GM12878 (cell line): Measurements from ENCODE around the gene VGLL4. TPM values are rescaled to one million over a fixed set of nuclear protein-coding genes. Genes with fewer than 3 reads are reported as not detected.

Experiments
- ATAC-seq: fragments of 200-7000 bp; cut with Tn5 transposase; 3 replicates; pipeline ENCODE4 v1.9.1; 2020; ENCODE audit warnings: mild to moderate bottlenecking, moderate library complexity
- BruUV-seq: library from RNA; stranded (reverse); fragments of 400-500 nt; replicated peaks from 2 replicates; lab custom pipeline; 2021; lab: Mats Ljungman, UMichigan
- CTCF ChIA-PET: fragments of 300-600 bp; sonication (Branson Sonifier 250); formaldehyde crosslinking; extraction: SDS; loops from one replicate; lab custom pipeline; 2021; ENCODE audit warnings: inconsistent platforms; lab: Yijun Ruan, JAX
- POLR2A ChIA-PET: fragments of 350-600 bp; formaldehyde crosslinking; extraction: SDS; loops from one replicate; lab custom pipeline; 2021; ENCODE audit warnings: inconsistent platforms; lab: Charles Lee
- RAD21 ChIA-PET: fragments of 300-600 bp; sonication (Branson Sonifier 250); formaldehyde crosslinking; loops from one replicate; lab custom pipeline; 2023; ENCODE audit warnings: antibody characterized with exemption; ENCODE audit not compliant: unreplicated experiment; lab: Charles Lee
- SMC1A ChIA-PET: fragments of 300-600 bp; sonication (Branson Sonifier 250); formaldehyde crosslinking; loops from one replicate; lab custom pipeline; 2023; ENCODE audit not compliant: unreplicated experiment, uncharacterized antibody; lab: Charles Lee
- DNase-seq: peaks from one replicate; pipeline ENCODE4 v3.0.0-alpha.2; 2011; ENCODE audit warnings: low read depth, low spot score
- FAIRE-seq: peaks from 3 replicates; lab custom pipeline; 2011; peaks lifted over from hg19 to GRCh38; lab: Jason Lieb, UNC
- H2AFZ ChIP-seq: 2 replicates; pipeline ENCODE4 v1.6.0; 2011; ENCODE audit warnings: low read depth, low read length, control low read depth; ENCODE audit not compliant: control insufficient read depth
- H3K27ac ChIP-seq: 2 replicates; pipeline ENCODE4 v1.5.1; 2011; ENCODE audit warnings: control low read depth; ENCODE audit not compliant: control insufficient read depth, insufficient read depth
- H3K27me3 ChIP-seq, 2 experiments: replicated peaks in 1 of 2; 2 replicates each; pipeline versions ENCODE4 v1.6.0 to v1.6.1; 2011; ENCODE audit warnings: low read length in 1 of 2; ENCODE audit not compliant: control insufficient read depth in 2 of 2, insufficient read depth in 2 of 2
- H3K36me3 ChIP-seq, 2 experiments: 2 replicates each; pipeline ENCODE4 v1.5.1; 2011; ENCODE audit warnings: low read length in 1 of 2; ENCODE audit not compliant: control insufficient read depth in 2 of 2, insufficient read depth in 2 of 2
- H3K4me1 ChIP-seq: 2 replicates; pipeline ENCODE4 v1.6.1; 2011; ENCODE audit warnings: mild to moderate bottlenecking, low read length, moderate library complexity, mixed read lengths; ENCODE audit not compliant: control insufficient read depth, insufficient read depth
- H3K4me2 ChIP-seq: 2 replicates; pipeline ENCODE4 v1.6.0; 2011; ENCODE audit warnings: control low read depth; ENCODE audit not compliant: control insufficient read depth, insufficient read depth
- H3K4me3 ChIP-seq: fragments of 200-600 bp; sonication (generic); 2 replicates; pipeline ENCODE4 v1.5.1; 2016
- H3K79me2 ChIP-seq: 2 replicates; pipeline ENCODE4 v1.6.0; 2011; ENCODE audit warnings: low read length; ENCODE audit not compliant: control insufficient read depth, insufficient read depth
- H3K9ac ChIP-seq: 2 replicates; pipeline ENCODE4 v1.8.0; 2011; ENCODE audit warnings: low read length, control low read depth, mixed read lengths; ENCODE audit not compliant: control insufficient read depth, insufficient read depth
- H3K9me3 ChIP-seq: replicated peaks from 3 replicates; pipeline ENCODE4 v1.5.1; 2011; ENCODE audit warnings: mild to moderate bottlenecking, low read length; ENCODE audit not compliant: control insufficient read depth, insufficient read depth
- H4K20me1 ChIP-seq: 2 replicates; pipeline ENCODE4 v1.6.0; 2011; ENCODE audit not compliant: control insufficient read depth, insufficient read depth
- CEBPB ChIP-seq, 2 experiments: fragments of 150-350 bp in 1 of 2; IDR thresholded peaks; 2 replicates each; pipeline ENCODE4 v1.6.1; 2012 to 2014; ENCODE audit warnings: low read depth in 2 of 2, low read length in 2 of 2, borderline replicate concordance in 1 of 2, inconsistent platforms in 1 of 2
- ESRRA ChIP-seq: IDR thresholded peaks from 2 replicates; pipeline ENCODE4 v1.6.1; 2012; ENCODE audit warnings: mild to moderate bottlenecking, low read length, improper control_type of control experiment
- JUND ChIP-seq: IDR thresholded peaks from 2 replicates; pipeline ENCODE4 v1.6.1; 2012; ENCODE audit warnings: low read depth, mild to moderate bottlenecking, low read length, improper control_type of control experiment, moderate library complexity
- MEF2B ChIP-seq: fragments of 450-650 bp; IDR thresholded peaks from 2 replicates; pipeline ENCODE4 v1.6.1; 2018; ENCODE audit warnings: mild to moderate bottlenecking, moderate library complexity; ENCODE audit not compliant: partially characterized antibody, poor library complexity, severe bottlenecking
- MYC ChIP-seq: IDR thresholded peaks from 2 replicates; pipeline ENCODE4 v1.6.1; 2011; ENCODE audit warnings: mild to moderate bottlenecking, low read length, moderate library complexity, inconsistent platforms; ENCODE audit not compliant: insufficient read depth, insufficient replicate concordance, insufficient read length, severe bottlenecking
- NR2C2 ChIP-seq: IDR thresholded peaks from 2 replicates; pipeline ENCODE4 v1.6.1; 2011; ENCODE audit warnings: borderline replicate concordance, low read depth; ENCODE audit not compliant: control insufficient read depth, insufficient read length
- PAX8 ChIP-seq: fragments of 450-650 bp; IDR thresholded peaks from 2 replicates; pipeline ENCODE4 v1.6.1; 2017; ENCODE audit warnings: mild to moderate bottlenecking, moderate library complexity
- POU2F2 ChIP-seq: IDR thresholded peaks from 3 replicates; pipeline ENCODE4 v1.6.1; 2011; ENCODE audit warnings: low read depth, mild to moderate bottlenecking, low read length, borderline replicate concordance
- PRDM15 ChIP-seq: fragments of 450-650 bp; formaldehyde crosslinking; IDR thresholded peaks from 2 replicates; pipeline ENCODE4 v1.4.0; 2020; ENCODE audit warnings: mild to moderate bottlenecking, moderate library complexity
- ZNF207 ChIP-seq: fragments of 450-650 bp; IDR thresholded peaks from 2 replicates; pipeline ENCODE4 v1.6.1; 2014; ENCODE audit warnings: antibody characterized with exemption, mild to moderate bottlenecking, borderline replicate concordance
- ZNF217 ChIP-seq: fragments of 450-650 bp; IDR thresholded peaks from 2 replicates; pipeline ENCODE4 v1.6.1; 2017; ENCODE audit warnings: antibody characterized with exemption, mild to moderate bottlenecking
- WGBS: methylation state at CpG from one replicate; pipeline ENCODE4 v1.1.6; 2016; ENCODE audit warnings: low lambda C conversion rate; ENCODE audit not compliant: insufficient replicate concordance, insufficient coverage; ENCODE audit errors: missing lambda C conversion rate; 5-methylcytosine and 5-hydroxymethylcytosine counted together
- in situ Hi-C: fragments of 300-500 bp; cut with MboI; formaldehyde crosslinking; loops from 9 replicates; pipeline ENCODE4 v1.14.3; 2018; ENCODE audit warnings: mixed read lengths
- intact Hi-C: fragments of 100-400 bp; cut with micrococcal nuclease; formaldehyde crosslinking; loops from one replicate; pipeline ENCODE4 v1.14.2; 2022; ENCODE audit not compliant: unreplicated experiment
- polyA plus RNA-seq, 11 experiments: library from polyadenylated mRNA; depleted of rRNA in 4 of 11; unstranded in 6 of 11; stranded (reverse) in 5 of 11; fragments of >200 nt; fragmentation: Nextera tagmentation in 4 of 11; fragmentation: Illumina TruSeq in 1 of 11; extraction: Ambion mirVana in 4 of 11; extraction: Trizol in 1 of 11; gene quantifications; 1 replicate in 1 of 11; 2 replicates in 10 of 11; pipeline versions ENCODE4 v1.2.1 to v1.2.3, GENCODE V29; 2011 to 2016; ENCODE audit warnings: inconsistent platforms in 2 of 11, missing spikeins in 2 of 11, low read depth in 1 of 11
- total RNA-seq, 4 experiments: library from RNA; depleted of rRNA in 3 of 4; stranded (reverse); fragments of >200 nt in 3 of 4; fragmentation: Illumina TruSeq in 1 of 4; extraction: Trizol in 1 of 4; gene quantifications; 2 replicates each; pipeline versions ENCODE4 v1.2.1 to v1.2.3, GENCODE V29; 2013 to 2021

Gene VGLL4
- total and polyA plus RNA-seq, 10 of the 15 experiments (the other 5 are each of a cell fraction or from before 2014, with no cell fraction given) = 0.44 to 38.1 (median 16.1) TPM

DNA sequence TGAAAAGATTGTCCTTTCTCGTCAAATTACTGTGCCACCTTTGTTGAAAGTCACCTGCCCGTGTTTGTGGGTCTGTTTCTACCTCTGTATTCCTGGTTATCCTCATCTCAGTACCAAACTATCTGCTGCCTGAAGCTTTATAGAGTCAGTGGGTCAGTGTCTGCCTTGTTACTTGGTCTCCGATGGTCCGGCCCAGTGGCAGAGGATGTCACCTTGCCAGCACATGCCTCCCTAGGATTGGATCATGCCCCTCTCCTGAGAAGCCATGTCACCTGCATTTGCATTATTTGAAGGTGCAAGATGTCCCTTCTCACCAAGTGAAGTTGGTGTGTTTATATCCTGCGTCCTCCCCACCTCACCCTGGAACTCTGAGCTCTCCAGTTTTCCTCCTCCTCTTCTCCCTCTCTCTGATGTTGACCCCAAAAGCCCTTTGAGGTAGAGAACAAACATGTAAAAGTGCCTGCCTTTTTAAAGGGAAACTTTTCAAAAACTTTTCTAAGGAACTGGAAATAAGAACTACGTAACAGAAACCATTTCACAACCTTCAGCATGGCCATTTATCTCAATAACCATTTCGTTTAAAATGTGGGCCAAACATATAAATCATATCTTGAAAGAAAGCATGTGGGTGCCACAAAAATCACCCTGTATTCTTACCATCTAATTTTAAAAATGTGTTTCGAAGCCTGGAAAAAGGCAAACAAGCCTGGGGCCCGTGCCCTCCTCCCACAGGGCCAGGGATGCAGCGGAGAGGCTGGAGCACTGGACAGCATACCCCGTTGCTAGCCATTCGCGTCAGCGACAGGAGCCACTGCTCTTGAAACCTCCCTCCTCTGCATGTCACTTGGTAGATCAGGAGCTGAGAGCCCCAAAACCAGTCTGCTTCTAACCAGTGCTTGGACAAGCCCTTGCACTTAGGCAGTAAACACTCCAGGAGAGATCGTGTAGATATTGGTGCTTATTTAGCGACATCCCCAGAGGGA, 102.1 kb downstream of the VGLL4 start:
- no peak overlapping the region for H2AFZ ChIP-seq
- in situ Hi-C loops (no loop called here), intact Hi-C loops (no loop called here)
- CTCF ChIA-PET = no interaction called here
- no peaks in the 10 kb centered on the region for H3K79me2 ChIP-seq
- H3K36me3 ChIP-seq = no peaks in the 10 kb centered on the region
- FAIRE-seq (no peak), DNase-seq (no peak), ATAC-seq (no peak)
- H3K4me1 ChIP-seq = no peaks in the 10 kb centered on the region
- SMC1A ChIA-PET = no interaction called here
- H3K27ac ChIP-seq = no peak overlapping the region
- H3K4me3 ChIP-seq = no peak overlapping the region
- RAD21 ChIA-PET = no interaction called here
- H3K9ac ChIP-seq = no peak overlapping the region
- TF ChIP-seq NR2C2 (no peak), CEBPB (IDR thresholded peaks at IDR 0.05; ENCODE audit: borderline replicate concordance in 1 of 2, low read depth in 2 of 2, low read length in 2 of 2) (no peak), MEF2B (no peak), MYC (no peak), ZNF217 (no peak), PRDM15 (no peak), PAX8 (no peak), ESRRA (no peak), POU2F2 (no peak), JUND (no peak), ZNF207 (no peak)
- H3K9me3 ChIP-seq = no peaks in the 10 kb centered on the region; the same call in 2 of the 3 replicates
- BruUV-seq = no TSS peak
- 91% methylated on average over 16 of the region's 16 CpGs for whole genome bisulfite sequencing
- H4K20me1 ChIP-seq = no peaks in the 10 kb centered on the region
- POLR2A ChIA-PET = no interaction called here
- H3K4me2 ChIP-seq = no peak overlapping the region
- H3K27me3 ChIP-seq = no peaks in the 10 kb centered on the region
